ENCODE results near the gene MANBA. TPM values are rescaled to one million over a fixed set of nuclear protein-coding genes. Genes with fewer than 3 reads are reported as not detected.

MANBA gene
- total RNA-seq, 1 donor from 2014 or later: 35.8 TPM

DNA sequence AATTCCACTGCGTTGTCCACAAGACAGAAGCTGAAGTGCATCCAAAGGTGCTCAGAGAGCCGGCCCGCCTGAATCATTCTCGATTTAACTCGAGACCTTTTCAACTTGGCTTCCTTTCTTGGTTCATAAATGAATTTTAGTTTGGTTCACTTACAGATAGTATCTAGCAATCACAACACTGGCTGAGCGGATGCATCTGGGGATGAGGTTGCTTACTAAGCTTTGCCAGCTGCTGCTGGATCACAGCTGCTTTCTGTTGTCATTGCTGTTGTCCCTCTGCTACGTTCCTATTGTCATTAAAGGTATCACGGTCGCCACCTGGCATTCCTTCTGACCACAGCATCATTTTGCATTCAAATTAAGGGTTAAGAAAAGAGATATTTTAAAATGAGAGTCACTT is 144.1 kb downstream of the MANBA start:
- no peak overlapping the region for H3K4me3 ChIP-seq
- H3K27ac ChIP-seq: no peak overlapping the region
- peaks cover 14% of the 10 kb centered on the region for H3K4me1 ChIP-seq
- no peaks in the 10 kb centered on the region for H3K9me3 ChIP-seq
- no peaks in the 10 kb centered on the region for H3K27me3 ChIP-seq
- no peak for DNase-seq (ENCODE audit: extremely low spot score in 2 of 2)
- TF ChIP-seq POLR2A (IDR thresholded peaks at IDR 0.05) (no peak), POLR2AphosphoS5 (IDR thresholded peaks at IDR 0.05; ENCODE audit: insufficient read depth in 1 of 2, low read depth in 1 of 2) (no peak)
- TF ChIP-seq, protein P1, sequence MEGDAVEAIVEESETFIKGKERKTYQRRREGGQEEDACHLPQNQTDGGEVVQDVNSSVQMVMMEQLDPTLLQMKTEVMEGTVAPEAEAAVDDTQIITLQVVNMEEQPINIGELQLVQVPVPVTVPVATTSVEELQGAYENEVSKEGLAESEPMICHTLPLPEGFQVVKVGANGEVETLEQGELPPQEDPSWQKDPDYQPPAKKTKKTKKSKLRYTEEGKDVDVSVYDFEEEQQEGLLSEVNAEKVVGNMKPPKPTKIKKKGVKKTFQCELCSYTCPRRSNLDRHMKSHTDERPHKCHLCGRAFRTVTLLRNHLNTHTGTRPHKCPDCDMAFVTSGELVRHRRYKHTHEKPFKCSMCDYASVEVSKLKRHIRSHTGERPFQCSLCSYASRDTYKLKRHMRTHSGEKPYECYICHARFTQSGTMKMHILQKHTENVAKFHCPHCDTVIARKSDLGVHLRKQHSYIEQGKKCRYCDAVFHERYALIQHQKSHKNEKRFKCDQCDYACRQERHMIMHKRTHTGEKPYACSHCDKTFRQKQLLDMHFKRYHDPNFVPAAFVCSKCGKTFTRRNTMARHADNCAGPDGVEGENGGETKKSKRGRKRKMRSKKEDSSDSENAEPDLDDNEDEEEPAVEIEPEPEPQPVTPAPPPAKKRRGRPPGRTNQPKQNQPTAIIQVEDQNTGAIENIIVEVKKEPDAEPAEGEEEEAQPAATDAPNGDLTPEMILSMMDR (IDR thresholded peaks at IDR 0.05): no peak
- peaks cover 0 to 49% of the 10 kb centered on the region in 2 donors for H3K36me3 ChIP-seq
- intact Hi-C loops (cut with DNase I): no loop called here

DNA sequence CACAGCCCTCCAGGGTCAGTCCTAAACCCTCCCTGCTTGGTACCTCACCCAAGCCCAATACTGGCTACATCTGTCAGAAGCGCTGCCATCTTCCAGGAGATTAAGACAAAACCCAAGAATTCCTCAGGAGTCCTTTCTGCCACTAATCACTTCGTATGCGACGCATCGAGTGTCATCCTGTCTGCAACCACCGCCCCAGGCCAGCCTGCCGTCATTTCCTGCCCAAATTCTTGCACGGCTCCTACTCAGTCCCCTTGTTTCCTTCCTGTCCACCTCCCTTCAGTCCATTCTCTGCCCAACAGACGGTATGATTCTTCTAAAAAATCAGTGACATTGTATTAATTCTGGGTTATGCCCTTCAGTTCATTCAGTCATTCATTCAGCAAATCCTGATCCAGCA is 146.0 kb downstream of the MANBA start:
- no peaks in the 10 kb centered on the region for H3K9me3 ChIP-seq
- no peaks in the 10 kb centered on the region for H3K27me3 ChIP-seq
- peaks cover 0 to 67% of the 10 kb centered on the region in 2 donors for H3K36me3 ChIP-seq
- DNase-seq (ENCODE audit: extremely low spot score in 2 of 2): no peak
- H3K4me1 ChIP-seq: peaks cover 15% of the 10 kb centered on the region
- TF ChIP-seq, protein P1 (IDR thresholded peaks at IDR 0.05): no peak
- no peak for TF ChIP-seq POLR2A (IDR thresholded peaks at IDR 0.05)
- no peak for TF ChIP-seq POLR2AphosphoS5 (IDR thresholded peaks at IDR 0.05; ENCODE audit: insufficient read depth in 1 of 2, low read depth in 1 of 2)
- intact Hi-C loops (cut with DNase I): no loop called here
- H3K27ac ChIP-seq: no peak overlapping the region
- H3K4me3 ChIP-seq: no peak overlapping the region

DNA sequence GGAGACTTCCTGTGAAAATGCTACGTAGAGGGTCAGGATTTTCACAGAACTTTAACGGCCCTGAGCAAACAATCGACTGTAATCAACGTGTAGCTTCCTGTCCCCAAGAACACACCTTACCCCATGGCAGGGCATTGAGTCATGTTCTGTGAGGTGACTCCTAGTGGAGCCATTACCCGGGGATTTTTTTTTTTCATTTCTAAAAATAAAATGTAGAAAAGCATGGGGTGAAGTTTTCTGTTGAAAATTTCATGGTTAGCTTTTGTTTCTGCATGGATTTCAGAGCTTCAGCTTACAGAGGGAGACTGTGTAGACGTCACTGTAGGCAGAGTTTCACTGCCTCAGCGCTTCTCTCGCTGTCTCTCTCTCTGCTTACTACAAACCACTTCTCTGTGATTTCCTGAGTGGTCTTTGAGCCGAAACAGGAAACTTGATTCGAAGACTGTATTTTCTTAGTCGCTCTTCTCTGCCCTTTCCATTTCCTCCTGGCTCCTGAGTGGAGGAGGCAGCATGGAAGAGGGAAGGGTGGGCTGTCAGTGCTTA is 147.9 kb downstream of the MANBA start:
- intact Hi-C loops (cut with DNase I): no loop called here

DNA sequence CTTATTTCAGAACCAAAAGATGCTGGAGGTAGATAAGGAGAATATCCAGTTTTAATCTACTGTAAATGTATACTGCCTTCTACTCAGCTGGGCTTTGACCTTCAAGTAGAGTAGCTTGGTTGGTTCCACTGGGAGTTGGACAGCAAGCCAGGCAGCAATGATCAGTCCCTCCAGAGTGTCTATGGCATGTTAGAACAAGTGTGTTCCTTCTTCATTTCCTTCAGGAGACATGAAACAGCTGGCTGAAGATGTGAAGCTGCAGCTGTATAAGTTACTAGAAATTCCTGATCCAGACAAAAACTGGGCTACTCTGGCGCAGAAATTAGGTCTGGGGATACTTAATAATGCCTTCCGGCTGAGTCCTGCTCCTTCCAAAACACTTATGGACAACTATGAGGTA is 148.6 kb downstream of the MANBA start:
- DNase-seq (ENCODE audit: extremely low spot score in 2 of 2): no peak
- peaks cover 15% of the 10 kb centered on the region for H3K4me1 ChIP-seq
- peak overlapping the region; percentile 30 for H3K27ac ChIP-seq
- no peaks in the 10 kb centered on the region for H3K27me3 ChIP-seq
- peaks cover 0 to 84% of the 10 kb centered on the region in 2 donors for H3K36me3 ChIP-seq
- intact Hi-C loops (cut with DNase I): no loop called here
- H3K9me3 ChIP-seq: no peaks in the 10 kb centered on the region
- TF ChIP-seq POLR2AphosphoS5 (IDR thresholded peaks at IDR 0.05; ENCODE audit: insufficient read depth in 1 of 2, low read depth in 1 of 2): no peak
- no peak for TF ChIP-seq POLR2A (IDR thresholded peaks at IDR 0.05)
- TF ChIP-seq, protein P1 (IDR thresholded peaks at IDR 0.05): no peak
- H3K4me3 ChIP-seq: no peak overlapping the region

More for the DNA sequence above, 147.9 kb downstream of the MANBA start:
- no peak for TF ChIP-seq POLR2A (IDR thresholded peaks at IDR 0.05)
- TF ChIP-seq, protein P1 (IDR thresholded peaks at IDR 0.05): no peak
- peak in 1 of 2 donors; percentile 33 for TF ChIP-seq POLR2AphosphoS5 (IDR thresholded peaks at IDR 0.05; ENCODE audit: insufficient read depth in 1 of 2, low read depth in 1 of 2)
- H3K4me3 ChIP-seq: no peak overlapping the region
- no peak for DNase-seq (ENCODE audit: extremely low spot score in 2 of 2)
- peaks cover 15% of the 10 kb centered on the region for H3K4me1 ChIP-seq
- H3K36me3 ChIP-seq: peaks cover 0 to 81% of the 10 kb centered on the region in 2 donors
- no peaks in the 10 kb centered on the region for H3K9me3 ChIP-seq
- peak overlapping the region; percentile 30 for H3K27ac ChIP-seq
- H3K27me3 ChIP-seq: no peaks in the 10 kb centered on the region

DNA sequence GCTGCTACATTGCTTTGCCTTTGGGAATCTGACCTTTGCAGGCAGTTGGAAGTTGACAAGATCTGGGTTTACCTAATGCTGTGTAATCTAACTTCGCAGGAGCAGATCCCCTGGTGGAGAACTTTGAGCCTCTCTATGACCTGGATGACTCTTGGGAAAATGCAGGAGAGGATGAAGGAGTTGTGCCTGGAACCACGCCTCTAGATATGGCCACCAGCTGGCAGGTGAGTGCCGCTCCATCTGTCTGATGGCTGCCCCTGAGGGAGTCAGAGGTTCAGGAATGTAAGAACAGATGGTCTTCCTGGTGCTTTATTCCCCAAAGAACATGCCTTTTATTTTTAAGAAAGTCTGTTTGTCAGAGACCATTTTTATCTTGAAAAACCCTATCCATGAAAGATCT is 150.3 kb downstream of the MANBA start:
- Histone ChIP-seq H3K9me3 (no peaks in the 10 kb centered on the region), H3K4me1 (peaks cover 15% of the 10 kb centered on the region), H3K27me3 (no peaks in the 10 kb centered on the region), H3K27ac (no peak overlapping the region), H3K4me3 (no peak overlapping the region), H3K36me3 (peaks cover 0 to 85% of the 10 kb centered on the region in 2 donors)
- TF ChIP-seq POLR2A (IDR thresholded peaks at IDR 0.05) (no peak), POLR2AphosphoS5 (IDR thresholded peaks at IDR 0.05; ENCODE audit: insufficient read depth in 1 of 2, low read depth in 1 of 2) (no peak)
- TF ChIP-seq, protein P1 (IDR thresholded peaks at IDR 0.05): no peak
- DNase-seq (ENCODE audit: extremely low spot score in 2 of 2): no peak
- intact Hi-C loops (cut with DNase I): no loop called here
